ENCODE measurements around the gene KRTAP12-4.

The KRTAP12-4 gene

GRCh38 chr21:44666401-44667320 is 12.2 kb upstream of the KRTAP12-4 start, which contains the start of gene KRTAP12-2:
Gene KRTAP12-2 (minus strand): TSS chr21:44666927. CDS start chr21:44666886, 41 bp downstream.
- no peak for TF ChIP-seq TAF1 (IDR thresholded peaks at IDR 0.05; ENCODE audit: low read depth)
- TF ChIP-seq RAD21 (IDR thresholded peaks at IDR 0.05; ENCODE audit: low read depth): no peak
- no peak for TF ChIP-seq FOXM1 (IDR thresholded peaks at IDR 0.05; ENCODE audit: borderline replicate concordance, low read depth)

DNA sequence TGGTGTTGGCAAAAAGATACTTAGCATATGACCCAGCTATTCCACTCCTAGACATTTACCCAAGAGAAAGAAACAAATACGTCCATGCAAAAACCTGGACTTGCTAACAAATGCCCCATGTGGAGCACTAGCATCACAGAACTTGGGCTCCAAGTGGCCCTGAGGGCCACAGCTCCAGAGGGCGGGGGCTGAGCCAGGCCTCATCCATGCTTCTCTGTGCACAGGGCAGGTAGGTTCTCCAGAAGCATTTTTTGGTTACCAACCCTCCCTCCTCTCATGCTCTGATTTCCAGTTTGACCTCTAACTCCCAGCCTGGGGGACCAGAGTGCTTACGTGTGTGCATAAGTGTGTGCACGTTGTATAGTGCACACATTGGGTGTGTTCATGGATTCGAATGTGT is 10.2 kb upstream of the KRTAP12-4 start:
- TF ChIP-seq CREB1 (IDR thresholded peaks at IDR 0.05; ENCODE audit: low read depth) (no peak), CEBPB (IDR thresholded peaks at IDR 0.05) (no peak), MAX (IDR thresholded peaks at IDR 0.05) (no peak), TCF12 (IDR thresholded peaks at IDR 0.05; ENCODE audit: low read depth) (no peak), TEAD4 (IDR thresholded peaks at IDR 0.05) (no peak), FOXM1 (IDR thresholded peaks at IDR 0.05; ENCODE audit: borderline replicate concordance, low read depth) (no peak), RAD21 (IDR thresholded peaks at IDR 0.05; ENCODE audit: low read depth) (no peak), TAF1 (IDR thresholded peaks at IDR 0.05; ENCODE audit: low read depth) (no peak), ZBTB7A (IDR thresholded peaks at IDR 0.05; ENCODE audit: low read depth) (no peak), EGR1 (IDR thresholded peaks at IDR 0.05) (no peak), NFIC (IDR thresholded peaks at IDR 0.05) (no peak)
- TF ChIP-seq, protein P1, sequence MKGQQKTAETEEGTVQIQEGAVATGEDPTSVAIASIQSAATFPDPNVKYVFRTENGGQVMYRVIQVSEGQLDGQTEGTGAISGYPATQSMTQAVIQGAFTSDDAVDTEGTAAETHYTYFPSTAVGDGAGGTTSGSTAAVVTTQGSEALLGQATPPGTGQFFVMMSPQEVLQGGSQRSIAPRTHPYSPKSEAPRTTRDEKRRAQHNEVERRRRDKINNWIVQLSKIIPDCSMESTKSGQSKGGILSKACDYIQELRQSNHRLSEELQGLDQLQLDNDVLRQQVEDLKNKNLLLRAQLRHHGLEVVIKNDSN (IDR thresholded peaks at IDR 0.05): no peak
- TF ChIP-seq, protein P2, sequence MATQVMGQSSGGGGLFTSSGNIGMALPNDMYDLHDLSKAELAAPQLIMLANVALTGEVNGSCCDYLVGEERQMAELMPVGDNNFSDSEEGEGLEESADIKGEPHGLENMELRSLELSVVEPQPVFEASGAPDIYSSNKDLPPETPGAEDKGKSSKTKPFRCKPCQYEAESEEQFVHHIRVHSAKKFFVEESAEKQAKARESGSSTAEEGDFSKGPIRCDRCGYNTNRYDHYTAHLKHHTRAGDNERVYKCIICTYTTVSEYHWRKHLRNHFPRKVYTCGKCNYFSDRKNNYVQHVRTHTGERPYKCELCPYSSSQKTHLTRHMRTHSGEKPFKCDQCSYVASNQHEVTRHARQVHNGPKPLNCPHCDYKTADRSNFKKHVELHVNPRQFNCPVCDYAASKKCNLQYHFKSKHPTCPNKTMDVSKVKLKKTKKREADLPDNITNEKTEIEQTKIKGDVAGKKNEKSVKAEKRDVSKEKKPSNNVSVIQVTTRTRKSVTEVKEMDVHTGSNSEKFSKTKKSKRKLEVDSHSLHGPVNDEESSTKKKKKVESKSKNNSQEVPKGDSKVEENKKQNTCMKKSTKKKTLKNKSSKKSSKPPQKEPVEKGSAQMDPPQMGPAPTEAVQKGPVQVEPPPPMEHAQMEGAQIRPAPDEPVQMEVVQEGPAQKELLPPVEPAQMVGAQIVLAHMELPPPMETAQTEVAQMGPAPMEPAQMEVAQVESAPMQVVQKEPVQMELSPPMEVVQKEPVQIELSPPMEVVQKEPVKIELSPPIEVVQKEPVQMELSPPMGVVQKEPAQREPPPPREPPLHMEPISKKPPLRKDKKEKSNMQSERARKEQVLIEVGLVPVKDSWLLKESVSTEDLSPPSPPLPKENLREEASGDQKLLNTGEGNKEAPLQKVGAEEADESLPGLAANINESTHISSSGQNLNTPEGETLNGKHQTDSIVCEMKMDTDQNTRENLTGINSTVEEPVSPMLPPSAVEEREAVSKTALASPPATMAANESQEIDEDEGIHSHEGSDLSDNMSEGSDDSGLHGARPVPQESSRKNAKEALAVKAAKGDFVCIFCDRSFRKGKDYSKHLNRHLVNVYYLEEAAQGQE (IDR thresholded peaks at IDR 0.05; ENCODE audit: low read depth): no peak

DNA sequence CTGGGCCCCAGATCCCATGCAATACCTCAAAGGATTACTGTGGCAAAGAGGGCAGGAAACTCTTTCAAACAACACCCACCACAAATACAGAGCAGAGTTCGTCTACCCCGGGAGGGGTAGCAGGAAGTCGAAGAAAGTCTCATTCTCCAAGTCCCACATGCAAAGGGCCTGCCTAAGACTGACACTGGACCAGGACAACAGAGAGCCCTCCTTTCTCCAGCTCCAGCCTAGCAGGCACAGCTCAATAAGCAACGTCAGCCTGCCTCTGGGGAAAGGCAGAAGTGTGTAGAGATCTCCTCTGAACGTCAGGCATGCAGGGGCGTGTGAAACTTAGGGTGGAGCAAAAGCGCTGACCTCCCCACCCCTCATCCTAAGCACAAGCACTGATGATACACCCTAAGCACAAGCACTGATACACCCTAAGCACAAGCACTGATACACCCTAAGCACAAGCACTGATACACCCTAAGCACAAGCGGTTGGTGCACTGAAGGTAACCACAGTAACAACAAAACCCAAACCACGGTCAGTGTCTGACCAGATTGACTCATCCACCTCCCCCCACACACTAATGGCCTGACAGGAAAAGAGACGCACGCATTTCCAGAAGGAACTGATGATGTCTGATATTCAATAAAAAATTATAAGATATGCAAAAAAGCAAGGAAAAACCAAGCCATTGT is 4.6 kb upstream of the KRTAP12-4 start:
- TF ChIP-seq, protein P2 (IDR thresholded peaks at IDR 0.05; ENCODE audit: low read depth): no peak
- TF ChIP-seq TEAD4 (IDR thresholded peaks at IDR 0.05) (no peak), TCF12 (IDR thresholded peaks at IDR 0.05; ENCODE audit: low read depth) (no peak), TAF1 (IDR thresholded peaks at IDR 0.05; ENCODE audit: low read depth) (no peak), FOXM1 (IDR thresholded peaks at IDR 0.05; ENCODE audit: borderline replicate concordance, low read depth) (no peak), EGR1 (IDR thresholded peaks at IDR 0.05) (no peak), MAX (IDR thresholded peaks at IDR 0.05) (no peak)

DNA sequence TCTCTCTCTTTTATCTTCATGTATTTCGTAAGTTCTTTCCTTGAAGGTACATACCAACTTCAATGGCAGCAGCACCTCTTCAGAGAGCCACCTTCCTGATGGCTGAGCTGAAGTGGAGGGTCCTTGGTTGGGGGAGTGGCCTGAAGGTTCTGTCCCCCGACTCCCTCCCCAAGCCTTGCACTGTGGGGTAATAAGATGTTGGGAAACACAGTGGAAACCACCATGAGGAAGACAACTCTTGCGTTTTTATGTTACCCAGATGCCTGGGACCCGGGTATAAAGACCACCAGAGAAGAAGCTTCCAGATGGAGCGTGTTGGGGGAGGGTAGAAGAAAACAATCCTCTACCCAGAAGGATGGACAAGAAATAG is 4.1 kb upstream of the KRTAP12-4 start:
- TF ChIP-seq TAF1 (IDR thresholded peaks at IDR 0.05; ENCODE audit: low read depth): no peak
- TF ChIP-seq MAX (IDR thresholded peaks at IDR 0.05): no peak
- TF ChIP-seq EGR1 (IDR thresholded peaks at IDR 0.05): no peak
- no peak for TF ChIP-seq EP300 (IDR thresholded peaks at IDR 0.05; ENCODE audit: borderline replicate concordance)
- no peak for TF ChIP-seq NFIC (IDR thresholded peaks at IDR 0.05)
- TF ChIP-seq TEAD4 (IDR thresholded peaks at IDR 0.05): no peak

- TF ChIP-seq CEBPB (IDR thresholded peaks at IDR 0.05): no peak
- TF ChIP-seq, protein P2 (IDR thresholded peaks at IDR 0.05; ENCODE audit: low read depth): no peak
- TF ChIP-seq CREB1 (IDR thresholded peaks at IDR 0.05; ENCODE audit: low read depth): no peak
- TF ChIP-seq EGR1 (IDR thresholded peaks at IDR 0.05): no peak
- TF ChIP-seq, protein P1 (IDR thresholded peaks at IDR 0.05): no peak
- no peak for TF ChIP-seq TCF12 (IDR thresholded peaks at IDR 0.05; ENCODE audit: low read depth)
- no peak for TF ChIP-seq MAX (IDR thresholded peaks at IDR 0.05)
- no peak for TF ChIP-seq EP300 (IDR thresholded peaks at IDR 0.05; ENCODE audit: borderline replicate concordance)
- TF ChIP-seq ZBTB7A (IDR thresholded peaks at IDR 0.05; ENCODE audit: low read depth): no peak
- TF ChIP-seq RAD21 (IDR thresholded peaks at IDR 0.05; ENCODE audit: low read depth): no peak
These were observed 3.4 kb upstream of the KRTAP12-4 start, which contains the start of gene KRTAP12-3 for GRCh38 chr21:44657635-44658540. Gene KRTAP12-3 (plus strand): TSS chr21:44657932. CDS start chr21:44657980, 48 bp downstream.
